Left lobe of liver (tissue), 2 donors: ENCODE results near the gene ABCB11. TPM values are rescaled to one million over a fixed set of nuclear protein-coding genes. Genes with fewer than 3 reads are reported as not detected.

Source experiments
- ATAC-seq: fragments of 200-7000 bp; cut with Tn5 transposase; one replicate; pipeline ENCODE4 v1.9.1; 2020; ENCODE audit warnings: mild to moderate bottlenecking, moderate library complexity
- DNase-seq: peaks from one replicate; pipeline ENCODE4 v3.0.0-alpha.2; 2020; ENCODE audit warnings: low spot score
- total RNA-seq: library from RNA; stranded (reverse); gene quantifications from one replicate; pipeline ENCODE4 v1.2.1, GENCODE V29; 2021
- donor health status: DM: no; HTN: no; CAD: no; lungs with moderate emphysema.
- donor health status: DM: no; HTN: yes; CAD: no.

The ABCB11 gene
- total RNA-seq, 1 donor from 2014 or later, result 68.5 TPM

- peak; percentile 69 for ATAC-seq
- peak; percentile 55 for DNase-seq
Observed at GRCh38 chr2:168978461-168978861, 52.7 kb downstream of the ABCB11 start.

DNA sequence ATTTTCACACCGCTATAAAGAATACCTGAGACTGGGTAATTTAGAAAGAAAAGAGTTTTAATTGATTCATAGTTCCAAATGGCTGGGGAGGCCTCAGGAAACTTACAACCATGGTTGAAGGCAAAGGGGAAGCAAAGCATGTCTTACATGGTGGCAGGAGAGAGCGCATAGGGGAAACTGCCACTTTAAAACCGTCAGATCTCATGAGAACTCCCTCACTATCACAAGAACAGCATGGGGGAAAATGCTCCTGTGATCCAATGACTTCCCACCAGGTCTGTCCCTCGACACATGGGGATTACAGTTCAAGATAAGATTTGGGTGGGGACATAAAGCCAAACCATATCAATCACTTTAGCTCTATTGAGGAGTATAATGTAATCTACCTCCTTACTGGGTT is 53.5 kb downstream of the ABCB11 start:
- no peak for DNase-seq

GRCh38 chr2:168976034-168976654 is 55.0 kb downstream of the ABCB11 start:
- ATAC-seq (peak; percentile 27), DNase-seq (no peak)

More for the DNA sequence above, 53.5 kb downstream of the ABCB11 start:
- ATAC-seq, result no peak

- ATAC-seq (no peak), DNase-seq (no peak)
Observed at GRCh38 chr2:168974428-168974827, 56.7 kb downstream of the ABCB11 start.

GRCh38 chr2:168971261-168971660 is 59.9 kb downstream of the ABCB11 start:
- DNase-seq, result no peak
- no peak for ATAC-seq

GRCh38 chr2:168970711-168971233 is 60.4 kb downstream of the ABCB11 start:
- DNase-seq (no peak), ATAC-seq (no peak)

- DNase-seq (no peak), ATAC-seq (no peak)
Observed at GRCh38 chr2:168969865-168970264, 61.3 kb downstream of the ABCB11 start.

- ATAC-seq (no peak), DNase-seq (no peak)
Observed at GRCh38 chr2:168968342-168968741, 62.8 kb downstream of the ABCB11 start.

- DNase-seq (peak; percentile 53), ATAC-seq (peak; percentile 66)
Observed at GRCh38 chr2:168964251-168964807, 66.8 kb downstream of the ABCB11 start.

DNA sequence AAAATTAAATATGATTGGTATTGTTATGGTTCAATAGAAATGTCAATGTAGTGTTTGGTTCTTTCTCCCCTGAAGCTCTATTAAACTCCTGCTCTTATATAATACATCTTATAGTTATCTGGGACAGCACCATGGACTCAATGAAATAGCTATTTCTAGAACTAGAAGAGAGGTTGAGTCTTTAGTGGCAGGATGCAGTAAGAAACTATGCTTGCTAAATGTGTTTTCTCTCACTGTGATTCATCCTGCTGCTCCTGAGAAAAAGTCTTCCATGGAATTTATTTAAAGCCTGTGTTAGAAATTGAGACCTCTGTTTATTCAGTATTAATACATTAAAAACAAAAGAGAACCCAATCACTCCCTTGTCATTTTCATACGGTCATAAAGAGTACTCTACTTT is 68.5 kb downstream of the ABCB11 start:
- no peak for ATAC-seq
- no peak for DNase-seq

DNA sequence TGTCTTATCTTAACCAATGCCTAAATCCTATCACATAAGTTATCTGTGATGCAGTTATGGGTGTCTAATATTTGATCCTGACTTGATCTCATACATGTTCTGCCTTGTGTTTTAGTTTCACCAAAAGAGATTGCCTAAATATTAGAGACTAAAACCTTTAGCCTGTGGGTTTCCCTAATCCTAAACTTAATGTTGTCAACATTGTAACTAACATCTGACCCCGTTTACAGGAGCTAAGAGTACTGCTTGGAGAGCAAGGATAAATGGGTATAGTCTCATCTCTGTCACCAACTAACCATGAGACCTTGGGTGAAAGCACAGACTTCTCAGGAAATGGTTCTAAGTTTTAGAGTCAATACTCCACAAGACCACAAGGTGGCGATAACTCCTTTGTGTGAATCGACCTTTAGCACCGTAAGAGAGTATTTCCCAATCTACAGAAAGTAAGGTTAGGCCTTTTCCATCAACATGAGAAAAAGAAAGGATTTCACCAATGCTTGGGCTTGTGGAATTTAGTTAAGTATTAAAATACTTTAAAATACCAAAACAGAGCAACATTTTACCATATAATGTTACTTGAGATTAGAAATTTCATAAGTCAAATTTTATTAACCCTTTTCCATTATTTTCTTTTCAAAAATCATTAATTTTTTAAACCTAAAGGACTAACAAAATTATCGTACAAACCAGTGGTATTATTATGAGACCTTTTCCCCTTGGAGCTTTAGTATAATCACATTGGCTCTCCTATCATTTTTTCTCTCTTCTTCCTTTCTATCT is 69.5 kb downstream of the ABCB11 start:
- DNase-seq, result no peak
- peak; percentile 90 for ATAC-seq

DNA sequence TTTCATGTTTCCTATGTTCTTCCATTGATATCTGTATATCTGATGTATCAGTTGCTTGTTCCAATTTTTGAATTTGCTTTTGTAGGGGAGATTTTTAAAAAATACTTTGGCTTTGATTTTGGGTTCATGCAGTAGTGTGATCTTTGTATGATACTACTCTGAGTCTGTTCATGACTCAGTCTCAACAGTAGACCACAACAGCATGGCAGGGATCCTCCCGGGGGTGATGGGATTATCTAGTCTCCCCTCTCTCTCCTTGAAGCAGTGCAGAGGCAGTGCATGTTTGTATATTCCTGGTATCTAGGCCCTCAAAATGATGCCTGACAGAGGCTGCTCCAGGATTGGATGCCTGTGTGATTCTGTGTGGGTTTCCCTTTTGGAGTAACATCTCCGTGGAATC is 74.7 kb downstream of the ABCB11 start:
- ATAC-seq (no peak), DNase-seq (no peak)

DNA sequence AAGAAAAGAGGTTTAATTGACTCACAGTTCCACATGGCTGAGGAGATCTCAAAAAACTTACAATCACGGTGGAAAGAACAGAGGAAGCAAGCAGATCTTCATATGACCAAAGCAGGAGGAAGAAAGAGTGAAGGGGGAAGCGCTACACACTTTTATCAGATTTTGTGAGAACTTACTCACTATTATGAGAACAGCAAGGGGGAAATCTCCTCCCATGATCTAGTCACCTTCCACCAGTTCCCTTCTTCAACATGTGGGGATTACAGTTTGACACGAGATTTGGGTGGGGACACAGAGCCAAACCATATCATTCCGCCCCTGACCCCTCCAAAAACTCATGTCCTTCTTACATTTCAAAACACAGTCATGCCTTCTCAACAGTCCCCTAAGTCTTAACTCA is 75.8 kb downstream of the ABCB11 start:
- no peak for DNase-seq
- no peak for ATAC-seq

- no peak for DNase-seq
- ATAC-seq, result no peak
Observed at GRCh38 chr2:168954256-168954655, 76.9 kb downstream of the ABCB11 start.

DNA sequence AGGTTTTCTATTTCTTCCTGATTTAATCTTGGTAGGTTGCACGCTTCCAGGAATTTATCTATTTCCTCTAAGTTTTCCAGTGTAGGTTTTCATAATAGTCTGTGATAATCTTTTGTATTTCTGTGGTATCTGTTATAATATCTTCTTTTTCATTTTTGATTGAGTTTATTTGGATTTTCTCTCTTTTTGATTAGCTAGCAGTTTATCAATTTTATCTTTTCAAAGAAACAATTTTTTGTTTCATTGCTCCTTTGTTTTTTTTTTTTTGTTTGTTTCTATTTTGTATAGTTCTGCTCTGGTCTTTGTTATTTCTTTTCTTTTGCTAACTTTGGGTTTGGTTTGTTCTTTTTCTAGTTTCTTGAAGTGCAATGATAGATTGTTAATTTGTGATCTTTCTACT is 78.7 kb downstream of the ABCB11 start:
- ATAC-seq, result no peak
- no peak for DNase-seq

DNA sequence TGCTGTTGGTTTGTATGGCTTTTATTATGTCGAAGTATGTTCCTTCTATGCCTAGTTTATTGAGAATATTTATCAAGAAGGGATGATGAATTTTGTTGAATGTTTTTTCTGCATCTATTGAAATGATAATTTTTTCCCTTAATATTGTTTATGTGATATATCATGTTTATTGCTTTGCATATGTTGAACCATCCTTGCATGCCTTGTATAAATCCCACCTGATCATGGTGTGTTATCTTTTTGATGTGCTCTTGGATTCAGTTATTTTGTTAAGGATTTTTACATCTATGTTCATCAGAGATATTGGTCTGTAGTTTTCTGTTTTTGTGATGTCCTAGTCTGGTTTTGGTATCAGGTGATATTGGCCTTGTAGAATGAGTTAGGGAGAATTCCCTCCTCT is 79.3 kb downstream of the ABCB11 start:
- no peak for ATAC-seq
- DNase-seq, result no peak

- no peak for ATAC-seq
- no peak for DNase-seq
Observed at GRCh38 chr2:168949324-168949723, 81.8 kb downstream of the ABCB11 start.

- ATAC-seq (peak; percentile 77), DNase-seq (no peak)
Observed at GRCh38 chr2:168948621-168949212, 82.4 kb downstream of the ABCB11 start.

- DNase-seq (no peak), ATAC-seq (no peak)
Observed at GRCh38 chr2:168945508-168945907, 85.6 kb downstream of the ABCB11 start.

- no peak for DNase-seq
- no peak for ATAC-seq
Observed at GRCh38 chr2:168944065-168944464, 87.1 kb downstream of the ABCB11 start.

- ATAC-seq (no peak), DNase-seq (no peak)
Observed at GRCh38 chr2:168941297-168941696, 89.8 kb downstream of the ABCB11 start.

DNA sequence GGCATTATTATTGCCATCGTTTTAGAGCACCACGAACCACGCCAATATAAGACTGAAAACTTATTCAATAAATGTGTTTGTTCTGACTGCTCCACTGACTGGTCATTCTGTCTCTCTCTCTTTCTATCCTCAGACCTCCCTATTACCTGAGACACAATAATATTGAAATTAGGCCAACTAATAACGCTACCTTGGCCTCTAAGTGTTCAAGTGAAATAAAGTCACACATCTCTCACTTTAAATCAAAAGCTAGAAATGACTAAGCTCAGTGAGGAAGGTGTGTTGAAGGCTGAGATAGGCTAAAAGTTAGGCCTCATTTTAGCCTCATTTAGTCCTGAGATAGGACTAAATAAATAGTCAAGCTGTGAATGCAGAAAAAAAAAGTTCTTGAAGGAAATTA is 91.2 kb downstream of the ABCB11 start:
- DNase-seq, result no peak
- ATAC-seq, result no peak
